Glomerular endothelial cell (primary cell): Measurements from ENCODE around the gene CCDC24. TPM values are rescaled to one million over a fixed set of nuclear protein-coding genes. Genes with fewer than 3 reads are reported as not detected.

Experiments
- DNase-seq: peaks from one replicate; pipeline ENCODE4 v3.0.0-alpha.2; 2011; ENCODE audit warnings: low read depth, low spot score; ENCODE audit errors: extremely low read depth
- total RNA-seq: library from RNA; depleted of rRNA; stranded (reverse); fragments of >200 nt; gene quantifications from 2 replicates; pipeline ENCODE4 v1.2.3, GENCODE V29; 2015

CCDC24 gene
- total RNA-seq, 1 donor from 2014 or later: 5.7 TPM

DNA sequence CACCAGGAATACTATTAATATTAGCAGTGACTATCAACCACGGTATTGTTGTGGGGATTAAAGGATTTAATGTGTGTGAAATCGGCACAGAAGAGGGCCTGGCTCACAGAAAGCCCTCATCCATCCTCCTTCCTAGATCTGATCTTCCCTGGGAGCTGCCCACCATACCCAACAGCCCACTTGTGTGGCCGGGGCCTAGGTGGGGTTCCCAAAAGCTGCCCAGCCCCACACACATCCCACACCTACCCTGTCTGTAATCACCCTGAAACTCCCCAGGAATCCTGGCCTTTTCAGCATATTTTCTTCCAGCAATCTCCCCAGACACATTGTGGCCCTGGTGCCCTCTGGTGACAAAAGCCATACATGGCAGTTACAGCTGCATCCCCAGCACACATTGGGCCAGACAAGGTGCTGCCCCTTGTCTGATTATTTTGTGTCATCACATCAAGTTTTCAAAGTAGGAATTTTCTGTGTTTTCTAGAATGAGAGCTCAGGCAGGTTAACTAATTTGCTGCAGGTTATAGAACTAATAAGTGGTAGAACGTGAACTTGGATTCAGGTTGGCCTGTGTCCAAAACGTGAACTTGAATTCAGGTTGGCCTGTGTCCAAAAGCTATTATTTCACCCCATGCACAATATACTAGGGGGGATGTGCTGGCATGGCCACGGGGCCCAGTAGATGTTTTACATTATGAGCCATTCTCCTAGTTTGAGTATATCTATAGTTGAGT lies 45.2 kb downstream of the CCDC24 start:
- DNase-seq: no peak

DNA sequence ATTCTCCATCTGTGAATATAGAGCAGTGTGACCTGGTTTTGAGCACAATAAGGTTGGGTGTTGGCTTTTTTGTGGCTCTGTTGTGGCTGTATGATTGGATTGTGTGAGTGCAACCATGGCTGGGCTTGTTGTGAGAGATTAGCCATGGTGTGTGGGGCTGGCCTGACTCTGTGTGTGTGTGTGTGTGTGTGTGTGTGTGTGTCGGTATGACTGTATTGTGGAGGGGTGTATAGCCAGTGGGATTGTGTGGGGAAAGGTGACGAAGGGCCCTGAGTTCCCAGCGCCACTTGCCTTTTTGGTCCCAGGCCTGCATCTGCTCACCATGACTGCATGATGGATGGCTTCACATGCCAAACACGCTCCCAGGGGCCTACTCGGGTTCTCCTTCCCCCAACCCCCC lies 45.8 kb downstream of the CCDC24 start:
- no peak for DNase-seq

DNA sequence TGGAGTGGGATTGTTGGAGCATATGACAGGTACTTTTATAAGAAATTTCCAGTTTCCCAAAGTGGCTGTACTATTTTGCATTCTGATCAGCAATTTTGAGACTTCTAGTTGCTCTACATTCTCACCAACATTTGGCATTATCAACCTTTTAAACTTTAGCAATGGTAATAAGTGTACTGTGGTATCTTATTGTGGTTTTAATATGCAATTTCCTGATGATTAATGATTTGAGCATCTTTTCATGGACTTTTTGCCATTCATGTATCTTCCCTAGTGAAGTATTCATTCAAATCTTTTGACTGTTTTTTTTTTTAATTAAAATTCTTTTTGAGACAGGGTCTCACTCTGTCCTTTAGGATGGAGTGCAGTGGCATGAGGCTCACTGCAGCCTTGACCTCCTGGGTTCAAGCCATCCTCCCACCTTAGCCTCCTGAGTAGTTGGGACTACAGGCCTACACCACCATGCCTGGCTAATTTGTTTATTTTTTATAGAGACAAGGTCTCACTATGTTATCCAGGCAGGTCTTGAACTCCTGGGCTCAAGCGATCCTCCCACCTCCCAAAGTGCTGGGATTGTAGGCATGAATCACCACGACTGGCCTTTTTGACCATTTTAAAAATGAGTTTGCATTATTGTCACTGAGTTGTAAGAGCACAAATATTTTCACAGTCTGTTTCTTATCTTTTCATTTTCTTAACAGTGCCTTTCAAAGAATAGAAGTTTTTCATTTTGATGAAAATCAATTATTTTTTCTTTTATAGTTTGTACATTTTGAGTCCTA lies 47.7 kb downstream of the CCDC24 start:
- DNase-seq: no peak

DNA sequence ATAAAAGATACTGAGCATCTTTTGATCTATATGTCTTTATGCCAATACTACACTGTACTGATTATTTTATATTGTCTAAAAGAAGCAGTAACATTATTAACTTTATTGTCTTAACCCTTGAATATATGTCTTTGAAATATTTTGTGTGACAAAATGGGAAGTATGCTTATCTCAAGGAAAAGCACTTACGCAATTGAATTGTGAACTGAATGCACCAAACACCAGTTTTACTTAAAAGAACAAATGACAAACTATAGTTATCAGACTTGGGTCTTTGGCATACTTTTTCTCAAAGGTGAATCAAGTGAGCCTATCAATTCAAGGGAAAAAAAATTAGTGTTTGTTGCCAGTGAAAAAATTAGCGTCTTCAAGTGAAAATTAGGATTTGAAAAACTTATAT lies 49.0 kb downstream of the CCDC24 start:
- DNase-seq: no peak

DNA sequence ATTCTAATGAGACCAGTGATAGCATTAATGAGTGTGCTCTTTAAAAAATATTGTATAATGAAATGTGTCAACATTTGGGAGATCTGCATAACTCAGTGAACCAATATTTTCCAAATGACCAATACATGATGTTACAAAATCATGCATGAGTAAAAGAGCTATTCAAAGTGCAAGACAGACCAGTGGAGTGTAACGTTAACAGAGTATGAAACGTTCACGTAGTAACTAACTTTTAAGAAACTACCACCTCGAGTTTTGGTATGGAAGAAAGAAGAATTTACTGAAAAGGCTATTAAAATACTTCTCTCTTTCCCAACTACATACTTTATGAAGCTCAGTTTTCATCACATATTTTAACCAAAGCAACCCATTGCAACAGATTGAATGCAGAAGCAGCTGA lies 49.4 kb downstream of the CCDC24 start:
- no peak for DNase-seq

DNA sequence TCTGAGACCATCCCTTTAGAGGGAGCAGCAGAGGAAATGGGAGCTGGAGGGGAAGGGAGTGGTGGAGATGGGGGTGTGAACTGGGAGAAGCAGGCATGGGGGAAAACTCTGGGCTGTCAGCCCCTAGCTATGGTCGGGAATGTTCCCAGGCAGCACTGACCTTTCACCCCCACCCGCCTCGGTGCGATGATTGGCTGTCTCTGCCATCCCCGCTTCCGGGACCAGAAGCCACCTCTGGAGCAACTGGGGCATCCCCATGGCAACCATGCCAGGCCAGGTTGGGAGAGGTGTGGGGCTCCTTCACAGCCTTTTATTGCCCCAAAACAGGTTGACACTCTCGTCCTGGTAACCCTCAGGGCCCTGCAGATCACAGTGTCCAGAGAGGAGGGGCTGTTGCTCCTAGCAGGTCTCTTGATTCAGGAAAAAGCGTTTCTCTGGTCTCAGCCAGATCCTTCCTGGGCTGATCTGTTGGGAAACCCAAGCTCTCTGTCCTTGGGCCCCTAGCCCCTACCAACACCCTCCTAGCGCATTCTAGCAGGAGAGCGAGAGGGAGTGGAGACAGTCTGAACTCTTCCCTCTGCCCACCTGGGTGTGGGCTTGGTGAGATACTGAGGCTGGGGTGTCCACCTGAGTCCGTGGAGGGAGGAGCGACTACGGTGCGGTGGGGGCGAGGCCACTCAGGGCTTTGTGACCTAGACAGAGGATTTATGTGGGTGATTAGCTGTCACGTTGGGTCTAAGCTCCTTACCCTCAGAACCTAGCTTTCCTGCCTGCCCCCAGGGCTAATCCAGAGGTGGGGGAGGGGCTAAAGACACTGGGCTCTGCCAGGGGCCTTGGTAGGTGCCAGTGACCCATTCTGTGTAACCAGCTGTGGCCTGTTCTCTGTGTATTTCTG lies 52.0 kb downstream of the CCDC24 start:
- DNase-seq: no peak

DNA sequence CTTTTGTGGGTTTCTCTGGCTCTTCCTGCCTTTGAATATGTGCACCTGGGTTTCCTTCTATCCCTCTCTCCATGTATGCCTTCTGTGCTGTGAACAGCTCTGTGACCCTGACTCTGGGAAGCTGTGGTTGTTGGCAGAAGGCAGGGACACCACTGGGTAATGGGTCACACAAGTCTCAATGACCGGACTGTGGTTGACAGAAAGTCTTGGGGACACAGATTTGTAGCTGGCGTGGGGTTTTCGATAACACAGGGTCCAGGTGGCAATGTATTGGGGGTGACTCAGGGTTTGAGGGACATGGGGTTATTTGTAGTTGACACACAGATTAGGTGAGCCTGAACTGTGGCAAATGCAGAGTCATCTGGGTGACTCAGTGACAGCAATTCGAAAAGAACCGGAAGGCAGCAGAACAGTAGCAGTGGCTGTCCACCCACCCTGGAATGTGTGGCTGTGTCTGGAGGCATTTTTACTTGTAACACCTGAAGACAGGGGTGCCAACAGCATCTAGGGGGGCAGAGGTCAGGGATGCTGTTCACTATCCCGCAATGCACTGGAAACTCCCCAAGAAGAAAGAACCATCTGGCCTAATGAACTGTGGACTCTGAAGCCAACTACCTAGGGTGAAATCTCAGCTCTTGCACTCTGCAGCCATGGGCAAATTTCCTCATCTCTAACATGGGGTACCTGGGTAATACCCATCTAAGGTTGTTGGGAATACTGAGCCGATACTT lies 52.8 kb downstream of the CCDC24 start:
- DNase-seq: no peak

DNA sequence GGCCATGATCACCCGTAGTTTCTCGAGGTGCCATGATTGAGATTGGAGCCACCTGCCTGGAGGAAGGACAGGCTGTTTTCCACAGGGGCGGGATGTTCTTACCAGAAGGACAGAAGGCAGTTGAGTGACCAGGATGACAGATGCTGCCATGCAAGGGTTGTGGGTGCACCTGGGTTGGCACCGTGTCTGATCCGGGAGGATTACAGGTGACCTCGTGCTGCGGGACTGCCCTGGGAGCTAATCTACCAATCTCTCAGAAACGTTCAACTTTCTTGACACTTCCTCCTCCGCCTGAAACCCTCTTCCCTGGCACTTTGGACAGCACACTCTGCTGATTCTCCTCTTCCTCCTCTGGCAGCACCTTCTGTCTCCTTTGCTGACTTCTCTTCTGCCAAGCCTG lies 53.7 kb downstream of the CCDC24 start:
- no peak for DNase-seq

Other genes with a start within 250 kb of the CCDC24 start
- gene ARTN, start 57.8 kb upstream of the CCDC24 start, total RNA-seq: 0.88 TPM in 1 of 2 replicates, not detected in the other
- gene IPO13, start 44.6 kb upstream of the CCDC24 start, total RNA-seq: 21.2 and 27.1 TPM in 2 replicates
- 19.4 and 26.7 TPM in 2 replicates for gene DPH2, start 21.6 kb upstream of the CCDC24 start, total RNA-seq
- 103 and 119 TPM in 2 replicates for gene ATP6V0B, start 16.6 kb upstream of the CCDC24 start, total RNA-seq
- gene B4GALT2, start 12.4 kb upstream of the CCDC24 start, total RNA-seq: 87.5 and 93.8 TPM in 2 replicates
- 0.15 and 1.5 TPM in 2 replicates for gene SLC6A9, start 39.9 kb downstream of the CCDC24 start, total RNA-seq
- not detected in 2 replicates for gene KLF17, start 127.2 kb downstream of the CCDC24 start, total RNA-seq
- not detected in 2 replicates for gene KLF18, start 150.0 kb downstream of the CCDC24 start, total RNA-seq
- gene DMAP1, start 221.9 kb downstream of the CCDC24 start, total RNA-seq: 48.3 and 48.4 TPM in 2 replicates